Measurements from ENCODE around the gene TP53I13. TPM values are rescaled to one million over a fixed set of nuclear protein-coding genes. Genes with fewer than 3 reads are reported as not detected.

The TP53I13 gene
- total and polyA plus RNA-seq, 10 donors, result 39.5 to 209 (median 72.0) TPM

DNA sequence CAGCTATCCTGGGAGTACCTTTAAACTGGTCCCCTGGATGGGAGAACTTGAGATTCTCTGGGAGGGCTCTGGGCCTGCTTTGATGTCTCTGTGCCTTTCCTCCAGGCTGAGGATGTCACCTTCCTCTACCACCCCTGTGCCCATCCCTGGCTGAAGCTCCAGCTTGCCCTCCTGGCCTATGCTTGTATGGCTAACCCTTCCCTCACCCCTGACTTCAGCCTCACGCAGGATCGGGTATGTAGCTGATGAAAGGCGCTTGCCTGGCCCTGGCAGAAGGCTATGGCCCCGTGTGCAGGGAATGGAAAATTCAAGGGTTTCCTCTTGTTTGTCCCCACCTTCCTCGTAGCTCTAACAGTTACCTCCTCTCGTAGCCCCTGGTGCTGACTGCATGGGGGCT lies 3.0 kb downstream of the TP53I13 start:
- peaks cover 0 to 48% (median 28%) of the 10 kb centered on the region in 6 donors for H3K36me3 ChIP-seq
- intact Hi-C loops (cut with DNase I; ENCODE audit: low total_unique reads), result no loop called here
- peak; percentile 46 for DNase-seq
- 89 to 97% (median 92%) methylated on average over 6 of the region's 6 CpGs for WGBS, 5 donors
- no peak overlapping the region for H3K4me3 ChIP-seq
- peaks cover 0 to 2% (median 0%) of the 10 kb centered on the region in 7 donors for H3K27me3 ChIP-seq (replicated peaks in 1 of 7)
- TF ChIP-seq, protein P1, sequence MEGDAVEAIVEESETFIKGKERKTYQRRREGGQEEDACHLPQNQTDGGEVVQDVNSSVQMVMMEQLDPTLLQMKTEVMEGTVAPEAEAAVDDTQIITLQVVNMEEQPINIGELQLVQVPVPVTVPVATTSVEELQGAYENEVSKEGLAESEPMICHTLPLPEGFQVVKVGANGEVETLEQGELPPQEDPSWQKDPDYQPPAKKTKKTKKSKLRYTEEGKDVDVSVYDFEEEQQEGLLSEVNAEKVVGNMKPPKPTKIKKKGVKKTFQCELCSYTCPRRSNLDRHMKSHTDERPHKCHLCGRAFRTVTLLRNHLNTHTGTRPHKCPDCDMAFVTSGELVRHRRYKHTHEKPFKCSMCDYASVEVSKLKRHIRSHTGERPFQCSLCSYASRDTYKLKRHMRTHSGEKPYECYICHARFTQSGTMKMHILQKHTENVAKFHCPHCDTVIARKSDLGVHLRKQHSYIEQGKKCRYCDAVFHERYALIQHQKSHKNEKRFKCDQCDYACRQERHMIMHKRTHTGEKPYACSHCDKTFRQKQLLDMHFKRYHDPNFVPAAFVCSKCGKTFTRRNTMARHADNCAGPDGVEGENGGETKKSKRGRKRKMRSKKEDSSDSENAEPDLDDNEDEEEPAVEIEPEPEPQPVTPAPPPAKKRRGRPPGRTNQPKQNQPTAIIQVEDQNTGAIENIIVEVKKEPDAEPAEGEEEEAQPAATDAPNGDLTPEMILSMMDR (IDR thresholded peaks at IDR 0.05 in 8 of 11, conservative IDR thresholded peaks at IDR 0.05 in 3 of 11), result no peak
- no peak for TF ChIP-seq POLR2AphosphoS5 (IDR thresholded peaks at IDR 0.05)
- TF ChIP-seq POLR2A (IDR thresholded peaks at IDR 0.05), result no peak
- no peak overlapping the region for H3K27ac ChIP-seq
- no peaks in the 10 kb centered on the region for H3K9me3 ChIP-seq
- peaks cover 10 to 80% (median 45%) of the 10 kb centered on the region in 6 donors for H3K4me1 ChIP-seq

DNA sequence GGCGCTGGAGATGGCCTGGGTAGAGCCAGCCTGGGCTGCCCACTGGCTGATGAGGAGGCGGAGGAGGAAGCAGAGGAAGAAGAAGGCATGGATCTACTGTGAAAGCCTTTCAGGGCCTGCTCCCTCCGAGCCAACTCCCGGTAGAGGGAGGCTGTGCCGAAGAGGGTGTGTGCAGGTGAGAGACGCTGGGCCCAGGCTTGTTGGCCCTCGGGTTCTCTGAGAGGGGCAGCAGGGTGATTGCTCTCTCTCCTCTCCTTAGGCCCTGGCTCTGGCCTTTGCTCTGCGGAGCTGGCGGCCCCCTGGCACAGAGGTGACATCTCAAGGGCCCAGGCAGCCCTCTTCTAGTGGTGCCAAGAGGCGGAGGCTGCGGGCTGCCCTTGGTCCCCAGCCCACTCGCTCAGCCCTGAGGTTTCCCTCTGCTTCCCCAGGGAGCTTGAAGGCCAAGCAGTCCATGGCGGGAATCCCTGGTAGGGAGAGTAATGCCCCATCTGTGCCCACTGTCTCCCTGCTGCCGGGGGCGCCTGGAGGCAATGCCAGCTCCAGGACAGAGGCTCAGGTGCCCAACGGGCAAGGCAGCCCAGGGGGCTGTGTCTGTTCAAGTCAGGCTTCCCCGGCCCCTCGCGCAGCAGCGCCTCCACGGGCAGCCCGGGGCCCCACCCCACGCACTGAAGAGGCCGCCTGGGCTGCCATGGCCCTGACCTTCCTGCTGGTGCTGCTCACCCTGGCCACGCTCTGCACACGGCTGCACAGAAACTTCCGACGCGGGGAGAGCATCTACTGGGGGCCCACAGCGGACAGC lies 3.6 kb downstream of the TP53I13 start:
- peak overlapping the region in 6 of 8 donors; percentile 21 to 62 (median 27) for H3K4me3 ChIP-seq
- 63 to 90% (median 63%) methylated on average over 3 to 30 of the region's 30 CpGs for WGBS, 5 donors
- H3K9me3 ChIP-seq, result no peaks in the 10 kb centered on the region
- peak; percentile 77 for DNase-seq
- no peaks in the 10 kb centered on the region for H3K27me3 ChIP-seq (replicated peaks in 1 of 7)
- TF ChIP-seq, protein P1 (IDR thresholded peaks at IDR 0.05 in 8 of 11, conservative IDR thresholded peaks at IDR 0.05 in 3 of 11), result no peak
- TF ChIP-seq POLR2AphosphoS5 (IDR thresholded peaks at IDR 0.05) (no peak), POLR2A (IDR thresholded peaks at IDR 0.05) (no peak)
- H3K27ac ChIP-seq, result peak overlapping the region in 6 of 8 donors; percentile 14 to 63 (median 32)
- peaks cover 10 to 77% (median 43%) of the 10 kb centered on the region in 6 donors for H3K4me1 ChIP-seq
- intact Hi-C loops (cut with DNase I; ENCODE audit: low total_unique reads), result no loop called here
- H3K36me3 ChIP-seq, result peaks cover 0 to 54% (median 34%) of the 10 kb centered on the region in 6 donors

DNA sequence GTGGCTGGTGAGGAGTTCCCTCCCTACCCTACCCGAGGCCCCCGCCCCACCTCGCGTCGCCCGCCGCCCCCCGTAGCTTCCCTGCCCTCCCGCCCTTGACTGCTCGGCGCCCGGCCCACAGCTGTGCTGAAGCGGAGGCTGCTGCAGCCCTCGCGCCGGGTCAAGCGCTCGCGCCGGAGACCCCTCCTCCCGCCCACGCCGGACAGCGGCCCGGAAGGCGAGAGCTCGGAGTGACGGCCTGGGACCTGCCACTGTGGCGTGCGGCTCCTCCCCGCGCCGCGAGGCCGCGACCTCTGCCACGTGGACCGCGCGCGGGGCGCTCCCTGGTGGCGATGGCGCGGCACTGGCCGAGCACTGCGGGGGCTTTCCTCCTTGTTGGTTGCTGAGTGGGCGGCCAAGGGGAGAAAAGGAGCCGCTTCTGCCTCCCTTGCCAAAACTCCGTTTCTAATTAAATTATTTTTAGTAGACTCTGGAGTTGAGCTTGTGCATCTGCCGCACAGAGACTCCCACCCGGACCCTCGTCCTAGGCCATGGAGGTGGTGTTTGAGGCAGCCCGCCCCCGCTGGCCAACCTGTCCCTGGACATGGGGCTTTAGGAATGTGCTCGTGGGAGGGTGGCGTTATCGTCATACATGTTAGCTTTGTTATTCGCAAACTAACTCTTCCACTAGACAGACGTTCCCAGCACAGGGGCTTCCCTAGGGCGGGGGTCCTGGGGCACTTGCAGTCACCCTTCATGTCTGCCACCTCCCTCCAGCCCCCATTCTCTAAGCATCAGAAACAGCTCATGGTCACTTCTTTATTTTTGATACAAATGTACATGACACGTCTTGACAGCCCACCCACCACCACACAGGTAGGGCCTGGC lies 4.4 kb downstream of the TP53I13 start:
- Histone ChIP-seq H3K4me1 (peaks cover 10 to 77% (median 39%) of the 10 kb centered on the region in 6 donors), H3K9me3 (no peaks in the 10 kb centered on the region), H3K27ac (peak overlapping the region in 5 of 8 donors; percentile 14 to 63 (median 37)), H3K4me3 (peak overlapping the region in 6 of 8 donors; percentile 21 to 62 (median 27)), H3K36me3 (peaks cover 0 to 63% (median 40%) of the 10 kb centered on the region in 6 donors), H3K27me3 (replicated peaks in 1 of 7) (no peaks in the 10 kb centered on the region)
- TF ChIP-seq POLR2A (IDR thresholded peaks at IDR 0.05) (no peak), POLR2AphosphoS5 (IDR thresholded peaks at IDR 0.05) (peak; percentile 64 to 82 (median 75))
- TF ChIP-seq, protein P1 (IDR thresholded peaks at IDR 0.05 in 8 of 11, conservative IDR thresholded peaks at IDR 0.05 in 3 of 11), result peak; percentile 33 to 84 (median 74)
- 30 to 44% (median 38%) methylated on average over 41 to 61 of the region's 62 CpGs for WGBS, 5 donors
- peak; percentile 83 for DNase-seq
- intact Hi-C loops (cut with DNase I; ENCODE audit: low total_unique reads), result no loop called here

All from spleen (tissue), 11 donors.